Measurements from ENCODE around the gene ZFAND2A.

The ZFAND2A gene

GRCh38 chr7:1106063-1106792 lies 53.8 kb downstream of the ZFAND2A start:
- no peak for DNase-seq (ENCODE audit: low spot score)

- no peak for DNase-seq (ENCODE audit: low spot score)
These were observed 54.8 kb downstream of the ZFAND2A start for GRCh38 chr7:1105189-1105588.

GRCh38 chr7:1104516-1105179 lies 55.3 kb downstream of the ZFAND2A start:
- DNase-seq (ENCODE audit: low spot score) = no peak

- DNase-seq (ENCODE audit: low spot score) = no peak
These were observed 56.0 kb downstream of the ZFAND2A start for GRCh38 chr7:1103789-1104515.

GRCh38 chr7:1103009-1103788 lies 56.8 kb downstream of the ZFAND2A start:
- peak; percentile 5 for DNase-seq (ENCODE audit: low spot score)
